ENCODE measurements around the gene ERCC6L. TPM values are rescaled to one million over a fixed set of nuclear protein-coding genes. Genes with fewer than 3 reads are reported as not detected.
"Not testable (repeated sequence)": the region's sequence is repeated elsewhere in the genome, so short reads cannot be mapped to it uniquely, and the experiment has no call there.

Gene ERCC6L
- total RNA-seq, 1 donor from 2014 or later: 4.7 TPM

DNA sequence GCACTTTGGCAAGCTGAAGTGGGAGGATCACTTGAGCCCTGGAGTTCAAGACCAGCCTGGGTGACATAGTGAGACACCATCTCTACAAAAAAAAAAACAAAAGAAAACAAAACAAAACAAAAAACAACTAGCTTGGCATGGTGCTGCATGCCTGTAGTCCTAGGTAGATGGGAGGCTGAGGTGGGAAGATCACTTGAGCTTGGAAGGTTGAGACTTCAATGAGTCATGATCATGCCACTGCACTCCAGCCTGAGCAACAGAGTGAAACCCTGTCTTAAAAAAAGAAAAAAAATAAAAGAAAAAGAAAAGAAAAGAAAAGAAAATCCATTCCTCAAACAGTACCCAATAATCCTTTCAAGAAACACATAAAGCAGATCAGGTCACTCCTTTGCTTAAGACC is 14.9 kb upstream of the ERCC6L start:
- DNase-seq (ENCODE audit: low read depth, low spot score): no peak

- no peak for DNase-seq (ENCODE audit: low read depth, low spot score)
Measured at GRCh38 chrX:72247206-72247942, 8.5 kb upstream of the ERCC6L start.

DNA sequence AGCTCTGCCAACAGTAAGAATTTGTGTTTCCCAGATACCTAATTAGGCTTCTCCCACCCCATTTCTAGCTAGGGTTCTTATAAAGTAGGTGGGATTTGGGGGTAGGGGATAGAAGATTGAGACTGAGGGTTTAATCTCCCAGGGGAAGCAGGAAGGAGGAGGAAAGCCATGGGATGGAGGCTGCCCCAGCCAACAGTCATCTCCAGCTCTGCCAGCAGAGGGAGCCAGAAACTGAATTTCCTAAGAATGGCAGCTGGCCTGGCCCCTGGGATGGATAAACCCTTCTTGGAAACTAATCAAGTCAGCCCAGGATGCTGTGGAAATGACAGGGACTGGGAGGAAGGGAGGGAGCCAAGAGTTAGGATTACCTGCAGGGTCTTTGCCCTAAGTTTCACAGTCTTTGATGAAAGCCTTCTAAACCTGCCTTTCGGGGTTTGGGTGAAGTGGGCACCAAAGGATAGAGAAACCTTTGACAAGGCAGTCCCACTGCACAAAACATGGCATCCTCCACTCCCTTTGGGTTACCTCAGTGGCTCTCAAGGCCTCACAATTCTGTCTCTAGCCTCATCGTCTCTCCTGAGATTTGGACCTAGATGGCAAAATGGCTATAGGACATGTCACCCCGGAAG is 6.7 kb upstream of the ERCC6L start:
- DNase-seq (ENCODE audit: low read depth, low spot score): no peak

DNA sequence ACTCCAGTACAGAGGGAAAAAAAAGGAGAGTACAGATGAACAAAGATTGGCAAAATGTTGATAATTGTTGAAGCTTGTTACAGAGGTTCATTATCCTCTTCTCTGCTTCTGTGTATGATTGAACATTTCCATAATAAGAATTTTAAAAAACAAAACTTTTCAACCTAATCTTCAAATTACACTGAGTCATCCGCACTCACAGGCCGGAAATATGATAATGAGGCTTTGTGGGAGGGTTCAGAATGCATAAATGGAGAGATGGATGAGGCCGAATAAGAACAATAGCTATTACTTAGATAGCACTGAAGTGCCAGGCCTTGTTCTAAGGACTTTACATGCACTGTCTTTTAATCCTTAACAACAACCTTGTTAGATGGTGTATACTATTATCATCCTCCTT is 4.6 kb upstream of the ERCC6L start:
- DNase-seq (ENCODE audit: low read depth, low spot score): peak; percentile 22

DNA sequence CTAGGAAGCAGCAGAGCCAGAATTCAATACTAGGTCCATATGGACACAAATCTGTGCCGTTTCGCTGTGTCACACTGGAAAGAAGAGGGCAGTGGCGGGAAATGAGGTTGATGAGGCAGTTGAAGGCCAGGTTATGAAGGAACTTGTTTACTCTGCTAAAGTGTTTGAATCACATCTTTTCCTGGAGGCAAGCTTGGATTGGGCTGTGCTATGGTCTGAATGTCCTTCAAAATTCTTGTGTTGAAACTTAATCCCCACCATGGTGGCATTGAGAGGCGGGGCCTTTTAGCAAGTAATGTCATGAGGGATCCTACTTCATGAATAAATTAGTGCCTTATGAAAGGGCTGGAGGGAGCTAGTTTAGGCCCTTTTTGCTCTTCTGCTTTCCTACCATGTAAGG is 2.1 kb upstream of the ERCC6L start:
- DNase-seq (ENCODE audit: low read depth, low spot score): no peak

DNA sequence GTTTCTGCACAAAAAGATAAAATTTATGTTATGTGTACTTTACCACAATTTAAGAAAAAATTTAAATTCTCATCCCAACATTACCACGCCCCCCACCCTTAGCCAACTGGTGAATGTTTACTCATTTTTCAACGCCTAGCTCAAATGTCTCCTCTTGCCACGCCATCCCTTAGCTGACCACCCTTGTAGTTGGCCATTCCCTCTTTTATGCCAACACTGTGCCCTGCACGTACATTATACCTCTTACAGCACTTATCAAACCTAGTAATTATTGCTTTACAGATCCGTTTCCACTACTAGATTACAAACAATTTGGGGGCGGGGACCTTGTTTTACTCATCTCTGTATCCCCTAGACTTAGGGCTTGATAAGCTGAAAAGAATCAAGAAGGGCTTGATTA is 644 bp downstream of the ERCC6L start:
- DNase-seq (ENCODE audit: low read depth, low spot score): no peak

- no peak for DNase-seq (ENCODE audit: low read depth, low spot score)
Measured at GRCh38 chrX:72236841-72237240, 2.0 kb downstream of the ERCC6L start.

DNA sequence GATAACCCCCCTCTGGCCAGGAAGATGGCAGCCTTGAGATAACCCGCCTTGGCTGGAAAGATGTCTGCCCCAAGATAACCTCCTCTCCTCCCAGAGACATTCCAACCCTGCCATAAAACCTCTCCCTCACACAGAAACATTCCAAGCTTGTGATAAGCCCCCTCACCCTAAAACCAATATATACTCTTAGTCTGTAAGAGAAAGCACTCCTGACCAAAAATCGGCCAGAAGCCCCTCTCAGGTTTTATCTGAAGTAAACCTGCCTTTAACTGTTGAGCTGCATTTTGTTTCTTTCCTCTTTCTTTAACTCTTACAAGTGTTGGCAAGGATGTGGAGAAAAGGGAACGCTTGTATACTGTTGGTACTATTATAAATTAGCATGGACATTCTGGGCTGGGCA is 8.5 kb downstream of the ERCC6L start:
- no peak for DNase-seq (ENCODE audit: low read depth, low spot score)

DNA sequence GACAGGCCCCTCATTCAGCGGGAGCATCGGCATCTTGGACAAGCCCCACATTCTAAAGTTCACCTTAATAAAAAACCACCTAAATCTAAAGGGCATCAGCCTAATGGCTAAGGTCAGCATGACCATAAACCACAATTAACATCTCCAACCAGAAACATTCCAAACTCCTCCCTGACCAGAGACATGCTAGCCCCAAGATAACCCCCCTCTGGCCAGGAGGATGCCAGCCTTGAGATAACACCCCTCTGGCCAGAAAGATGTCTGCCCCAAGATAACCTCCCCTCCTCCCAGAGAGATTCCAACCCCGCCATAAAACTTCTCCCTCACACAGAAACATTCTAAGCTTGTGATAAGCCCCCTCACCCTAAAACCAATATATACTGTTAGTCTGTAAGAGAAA is 18.5 kb downstream of the ERCC6L start:
- not testable (repeated sequence) for DNase-seq (ENCODE audit: low read depth, low spot score)

DNA sequence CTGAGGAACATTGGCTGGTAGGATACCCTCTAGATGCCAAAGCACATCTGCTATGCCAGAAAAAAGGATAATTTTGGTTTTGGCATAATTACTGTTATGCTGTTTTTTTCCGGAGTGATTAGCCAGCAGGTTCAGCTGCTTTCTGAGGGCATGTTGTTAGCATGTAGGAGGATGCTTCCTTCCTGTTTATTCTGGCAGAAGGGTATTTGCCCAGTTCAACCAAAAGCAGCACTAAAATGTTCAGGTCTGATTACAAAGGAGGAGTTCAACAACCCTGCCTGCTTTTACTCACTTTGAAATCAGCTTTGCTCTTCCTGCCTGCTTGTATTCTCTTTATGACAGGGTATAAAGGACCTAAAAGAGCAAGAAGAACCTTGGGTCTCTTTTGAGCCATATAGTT is 21.9 kb downstream of the ERCC6L start:
- DNase-seq (ENCODE audit: low read depth, low spot score): no peak

- DNase-seq (ENCODE audit: low read depth, low spot score): no peak
Measured at GRCh38 chrX:72208126-72208800, 30.6 kb downstream of the ERCC6L start.

- DNase-seq (ENCODE audit: low read depth, low spot score): no peak
Measured at GRCh38 chrX:72207366-72207765, 31.5 kb downstream of the ERCC6L start.

GRCh38 chrX:72205706-72206105 is 33.1 kb downstream of the ERCC6L start:
- DNase-seq (ENCODE audit: low read depth, low spot score): no peak

GRCh38 chrX:72203421-72203820 is 35.4 kb downstream of the ERCC6L start:
- DNase-seq (ENCODE audit: low read depth, low spot score): no peak

DNA sequence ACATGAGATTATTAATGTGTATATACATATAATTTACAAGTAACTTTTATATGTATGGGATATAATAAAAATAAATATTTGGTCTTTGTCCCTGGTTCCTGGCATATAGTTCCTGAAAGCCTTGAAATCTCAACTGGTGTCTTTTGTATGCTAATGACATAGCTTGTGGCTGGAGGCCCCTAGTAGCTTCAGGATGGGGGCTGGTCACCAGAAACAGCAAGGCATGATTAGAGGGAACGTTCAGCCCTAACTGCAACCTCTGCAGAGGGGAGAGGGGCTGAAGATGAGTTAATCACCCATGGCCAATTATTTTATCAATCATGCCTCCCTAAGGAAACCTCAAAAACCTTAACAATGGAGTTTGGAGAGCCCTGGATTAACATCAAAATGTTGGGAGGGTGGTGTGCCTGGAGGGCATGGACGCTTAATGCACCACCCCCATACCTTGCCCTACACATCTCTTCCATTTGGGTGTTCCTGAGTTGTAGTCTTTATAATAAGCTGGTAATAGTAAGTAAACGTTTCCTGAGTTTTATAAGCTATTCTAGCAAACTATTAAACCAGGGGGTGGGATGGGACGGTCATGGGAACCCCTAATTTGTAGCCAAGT is 35.9 kb downstream of the ERCC6L start:
- no peak for DNase-seq (ENCODE audit: low read depth, low spot score)

GRCh38 chrX:72201836-72202536 is 36.8 kb downstream of the ERCC6L start:
- peak; percentile 35 for DNase-seq (ENCODE audit: low read depth, low spot score)

DNA sequence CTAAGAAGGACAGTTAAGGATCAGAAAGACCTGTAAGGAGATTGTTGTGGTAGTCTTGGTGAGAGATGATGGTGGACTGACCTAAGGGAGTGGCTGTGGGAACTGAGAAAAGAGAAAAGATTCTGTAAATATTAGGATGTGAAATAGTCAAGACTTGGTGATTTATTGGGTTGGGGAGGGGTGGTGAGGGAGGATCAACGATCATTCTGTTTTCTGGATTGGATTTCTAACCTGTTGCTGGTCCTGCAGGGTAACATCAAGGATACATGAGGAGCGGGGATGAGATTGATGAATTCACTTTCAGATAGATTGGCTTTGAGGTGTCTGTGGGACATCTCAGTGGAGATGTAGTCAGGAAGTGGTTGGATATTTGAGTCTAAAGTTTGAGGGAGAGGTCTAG is 55.9 kb downstream of the ERCC6L start:
- no peak for DNase-seq (ENCODE audit: low read depth, low spot score)

DNA sequence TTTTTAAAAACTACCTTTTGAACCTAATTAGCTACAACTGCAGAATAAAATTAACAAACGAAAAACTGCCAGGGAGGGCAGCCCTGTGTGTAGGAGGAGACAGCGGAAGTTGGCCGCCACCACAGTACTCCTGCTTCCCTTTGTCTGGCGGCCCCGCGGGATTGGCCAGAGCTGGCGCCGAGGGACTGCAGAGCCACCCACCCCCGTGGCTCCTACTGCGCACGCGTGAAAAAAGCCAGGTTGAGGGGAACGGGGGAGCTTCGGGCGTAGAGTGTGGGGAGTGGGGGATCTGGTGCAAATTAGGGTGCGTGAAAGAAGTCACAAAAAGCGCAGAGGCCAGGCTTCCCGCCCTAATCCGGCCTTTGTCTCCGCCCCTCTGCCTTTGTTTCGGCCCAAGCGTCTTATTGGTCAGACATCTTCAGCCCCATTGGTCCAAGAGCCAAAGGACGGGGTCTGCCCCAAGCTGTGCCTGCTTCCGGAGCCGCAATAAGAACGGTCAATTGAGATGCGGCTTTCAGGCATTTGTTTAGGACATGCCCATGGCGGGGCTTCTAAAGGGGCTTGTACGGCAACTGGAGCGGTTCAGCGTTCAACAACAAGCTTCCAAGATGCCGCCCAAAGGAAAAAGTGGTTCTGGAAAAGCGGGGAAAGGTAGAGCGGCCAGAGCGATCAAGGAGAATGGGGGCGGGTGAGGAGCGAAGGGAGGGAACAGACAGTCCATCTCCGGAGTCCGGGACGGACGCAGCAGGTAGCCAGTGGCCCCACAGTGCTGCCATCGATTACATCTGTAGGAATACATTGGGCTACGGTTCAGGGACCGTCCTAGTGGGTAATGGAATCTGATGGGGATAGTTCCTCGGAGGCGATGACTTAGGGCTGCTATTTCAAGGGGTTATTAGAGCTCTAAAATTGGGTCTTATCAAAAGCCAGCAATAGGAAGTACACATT is 57.4 kb downstream of the ERCC6L start, which contains the start of gene PIN4:
Gene PIN4 (plus strand): TSS at position 580 of the 948 bp plus-strand sequence. CDS start 29 bp downstream, at position 609.
- peak; percentile 84 for DNase-seq (ENCODE audit: low read depth, low spot score)

DNA sequence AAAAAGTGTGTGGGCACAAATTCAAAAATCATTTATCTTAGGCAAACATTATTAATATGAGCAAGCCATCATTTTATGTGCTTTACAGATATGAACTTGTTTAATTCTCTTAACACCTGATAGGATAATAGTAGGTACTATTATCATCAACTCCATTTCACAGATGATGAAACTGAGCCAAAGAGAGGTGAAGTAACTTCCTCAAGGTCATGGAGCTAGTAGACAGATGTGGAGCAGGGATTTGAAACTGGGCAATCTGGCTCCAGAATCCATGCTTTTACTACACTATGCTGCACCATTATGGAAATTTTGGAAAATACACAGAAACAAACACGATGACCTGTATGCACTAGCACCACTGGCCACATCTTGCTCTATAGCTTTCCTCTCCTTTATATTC is 58.3 kb downstream of the ERCC6L start:
- DNase-seq (ENCODE audit: low read depth, low spot score): no peak

DNA sequence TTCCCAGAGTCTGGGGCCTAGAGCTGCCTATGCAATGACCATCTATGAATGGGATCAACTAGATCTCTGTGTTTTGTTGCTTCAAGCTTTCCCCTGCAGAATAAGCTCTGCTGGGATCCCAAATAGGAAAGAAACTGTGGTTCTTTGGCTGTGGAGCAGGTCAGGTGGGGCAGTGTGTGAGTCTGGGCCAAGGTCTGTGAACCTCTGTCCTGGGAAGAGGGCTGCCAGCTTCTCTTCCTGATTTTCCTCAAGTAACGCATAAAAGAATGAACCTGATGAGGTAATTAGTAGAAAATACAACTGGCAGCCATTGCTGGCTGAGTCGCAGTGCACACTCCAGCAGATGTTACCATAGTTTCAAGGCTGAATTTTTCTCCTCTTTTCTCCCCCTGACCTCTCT is 61.8 kb downstream of the ERCC6L start:
- no peak for DNase-seq (ENCODE audit: low read depth, low spot score)
